Activated CD8-positive, alpha-beta memory T cell treated with anti-CD3 and anti-CD28 coated beads, Interleukin-2, amount 50 U/mL, for 1 hour (primary cell): ENCODE measurements around the gene MAP3K6.
"Not testable (repeated sequence)": the region's sequence is repeated elsewhere in the genome, so short reads cannot be mapped to it uniquely, and the experiment has no call there.

Experiments
- DNase-seq: peaks from one replicate; pipeline ENCODE4 v3.0.0-alpha.2; 2020; ENCODE audit errors: extremely low read depth

Gene MAP3K6

GRCh38 chr1:27366411-27367159, at the start of gene MAP3K6:
Gene MAP3K6 (minus strand): TSS chr1:27366961. CDS start chr1:27366597, 364 bp downstream.
- DNase-seq: no peak

- DNase-seq: no peak
Measured at GRCh38 chr1:27414091-27414490, 47.3 kb upstream of the MAP3K6 start.

GRCh38 chr1:27413004-27413403, 46.2 kb upstream of the MAP3K6 start:
- DNase-seq: no peak

GRCh38 chr1:27412502-27412901, 45.7 kb upstream of the MAP3K6 start:
- no peak for DNase-seq

GRCh38 chr1:27410709-27411108, 43.9 kb upstream of the MAP3K6 start:
- DNase-seq: no peak

- no peak for DNase-seq
Measured at GRCh38 chr1:27409669-27410068, 42.9 kb upstream of the MAP3K6 start.

- no peak for DNase-seq
Measured at GRCh38 chr1:27408151-27408550, 41.4 kb upstream of the MAP3K6 start.

- DNase-seq: not testable (repeated sequence)
Measured at GRCh38 chr1:27406791-27407190, 40.0 kb upstream of the MAP3K6 start.

GRCh38 chr1:27406362-27406680, 39.6 kb upstream of the MAP3K6 start:
- DNase-seq: no peak

GRCh38 chr1:27405598-27406361, 39.0 kb upstream of the MAP3K6 start:
- DNase-seq: not testable (repeated sequence)

- DNase-seq: no peak
Measured at GRCh38 chr1:27405074-27405473, 38.3 kb upstream of the MAP3K6 start.

- no peak for DNase-seq
Measured at GRCh38 chr1:27403931-27404330, 37.2 kb upstream of the MAP3K6 start.

- no peak for DNase-seq
Measured at GRCh38 chr1:27403065-27403726, 36.4 kb upstream of the MAP3K6 start.

- DNase-seq: no peak
Measured at GRCh38 chr1:27402349-27402754, 35.6 kb upstream of the MAP3K6 start.

GRCh38 chr1:27400963-27401341, 34.2 kb upstream of the MAP3K6 start:
- DNase-seq: no peak

- DNase-seq: no peak
Measured at GRCh38 chr1:27400082-27400962, 33.6 kb upstream of the MAP3K6 start.

GRCh38 chr1:27399251-27400025, 32.7 kb upstream of the MAP3K6 start:
- DNase-seq: no peak

GRCh38 chr1:27398405-27399149, 31.8 kb upstream of the MAP3K6 start:
- no peak for DNase-seq

GRCh38 chr1:27397749-27398148, 31.0 kb upstream of the MAP3K6 start:
- DNase-seq: no peak

- no peak for DNase-seq
Measured at GRCh38 chr1:27397110-27397509, 30.3 kb upstream of the MAP3K6 start.
